HepG2 (cell line): ENCODE measurements around the gene TEAD3. TPM values are rescaled to one million over a fixed set of nuclear protein-coding genes. Genes with fewer than 3 reads are reported as not detected.

Experiments
- ATAC-seq: fragments of 200-7000 bp; cut with Tn5 transposase; 3 replicates; pipeline ENCODE4 v1.9.1; 2020; ENCODE audit warnings: mild to moderate bottlenecking, moderate library complexity
- BruUV-seq: library from RNA; stranded (reverse); fragments of 400-500 nt; replicated peaks from 2 replicates; lab custom pipeline; 2021; lab: Mats Ljungman, UMichigan
- CTCF ChIA-PET: fragments of 300-600 bp; formaldehyde crosslinking; extraction: SDS; loops from one replicate; lab custom pipeline; 2021; ENCODE audit warnings: low total read pairs, inconsistent platforms, low intra/inter-chr PET ratio; lab: Yijun Ruan, JAX
- POLR2A ChIA-PET: fragments of 350-600 bp; sonication (Branson Sonifier 250); formaldehyde crosslinking; loops from one replicate; lab custom pipeline; 2020; ENCODE audit warnings: antibody characterized with exemption, inconsistent platforms; lab: Yijun Ruan, JAX
- DNase-seq: peaks from one replicate; pipeline ENCODE4 v3.0.0-alpha.2; 2015; ENCODE audit warnings: low spot score
- FAIRE-seq: peaks from 3 replicates; lab custom pipeline; 2011; peaks lifted over from hg19 to GRCh38; lab: Jason Lieb, UNC
- H2AFZ ChIP-seq: one replicate; pipeline ENCODE4 v1.6.1; 2011; ENCODE audit warnings: low read length, inconsistent platforms
- H3K27ac ChIP-seq: fragments of 300-600 bp; 3 replicates; pipeline ENCODE4 v1.8.0; 2011; ENCODE audit warnings: mixed run types, mild to moderate bottlenecking, mixed read lengths, low read length, inconsistent platforms; ENCODE audit not compliant: insufficient read depth; ENCODE audit errors: extremely low read length
- H3K27me3 ChIP-seq, 2 experiments: fragments of 200-600 bp in 1 of 2; 2 replicates in 1 of 2; 3 replicates in 1 of 2; pipeline versions ENCODE4 v1.6.0 to v1.8.0; 2011; ENCODE audit warnings: low read length in 2 of 2, mild to moderate bottlenecking in 2 of 2, moderate library complexity in 2 of 2, inconsistent platforms in 1 of 2; ENCODE audit not compliant: insufficient read depth in 2 of 2, control insufficient read depth in 1 of 2
- H3K36me3 ChIP-seq, 2 experiments: fragments of 200-600 bp in 1 of 2; replicated peaks in 1 of 2; 2 replicates in 1 of 2; 3 replicates in 1 of 2; pipeline versions ENCODE4 v1.5.1 to v1.8.0; 2011; ENCODE audit warnings: low read length in 2 of 2, inconsistent platforms in 1 of 2; ENCODE audit not compliant: insufficient read depth in 2 of 2, control insufficient read depth in 1 of 2
- H3K4me1 ChIP-seq: 2 replicates; pipeline ENCODE4 v1.5.1; 2012; ENCODE audit warnings: low read length, inconsistent platforms; ENCODE audit not compliant: insufficient read depth
- H3K4me2 ChIP-seq: 2 replicates; pipeline ENCODE4 v1.6.0; 2011; ENCODE audit warnings: low read depth, low read length, inconsistent platforms
- H3K4me3 ChIP-seq, 3 experiments: fragments of 200-600 bp in 1 of 3; sonication (generic), shearing (Covaris generic) in 1 of 3; replicated peaks in 1 of 3; 2 replicates each; pipeline ENCODE4 v1.5.1; 2011 to 2016; ENCODE audit warnings: low read length in 3 of 3, inconsistent platforms in 2 of 3, low read depth in 2 of 3, mild to moderate bottlenecking in 2 of 3, control low read depth in 1 of 3, mixed read lengths in 1 of 3; ENCODE audit not compliant: insufficient read depth in 1 of 3
- H3K79me2 ChIP-seq: one replicate; pipeline ENCODE4 v1.6.1; 2011; ENCODE audit warnings: low read length, inconsistent platforms; ENCODE audit not compliant: insufficient read depth
- H3K9ac ChIP-seq: 2 replicates; pipeline ENCODE4 v1.6.0; 2011; ENCODE audit warnings: mild to moderate bottlenecking, low read depth, low read length, inconsistent platforms; ENCODE audit not compliant: insufficient read depth
- H3K9me3 ChIP-seq: 2 replicates; pipeline ENCODE4 v1.5.1; 2012; ENCODE audit warnings: mild to moderate bottlenecking, low read length
- H4K20me1 ChIP-seq: 2 replicates; pipeline ENCODE4 v1.6.0; 2011; ENCODE audit warnings: inconsistent platforms, mild to moderate bottlenecking, low read length, moderate library complexity; ENCODE audit not compliant: insufficient read depth
- GTF3A ChIP-seq: sonication (generic); formaldehyde crosslinking; conservative IDR thresholded peaks from 2 replicates; pipeline ENCODE4 v1.4.0; 2020; ENCODE audit warnings: mild to moderate bottlenecking, missing genetic modification reagents
- HDAC1 ChIP-seq: sonication (generic); formaldehyde crosslinking; IDR thresholded peaks from 2 replicates; pipeline ENCODE4 v1.5.1; 2020; ENCODE audit warnings: mild to moderate bottlenecking, missing genetic modification reagents
- KDM5B ChIP-seq: sonication (generic); formaldehyde crosslinking; IDR thresholded peaks from 2 replicates; pipeline ENCODE4 v1.4.0; 2020; ENCODE audit warnings: missing genetic modification reagents, mild to moderate bottlenecking, borderline replicate concordance
- WGBS: methylation state at CpG from one replicate; pipeline ENCODE4 v1.1.6; 2017; ENCODE audit warnings: low lambda C conversion rate; 5-methylcytosine and 5-hydroxymethylcytosine counted together
- in situ Hi-C: cut with HindIII; loops from 2 replicates; pipeline ENCODE4 v1.10.0; 2017; ENCODE audit warnings: low pct_unique_long_range_greater_than_20kb; ENCODE audit not compliant: extremely low pct_ligation_motif_present
- intact Hi-C: fragments of 100-400 bp; cut with micrococcal nuclease; formaldehyde crosslinking; loops from one replicate; pipeline ENCODE4 v1.10.0; 2022; ENCODE audit not compliant: unreplicated experiment
- polyA plus RNA-seq, 8 experiments: library from polyadenylated mRNA; depleted of rRNA in 3 of 8; stranded (reverse) in 7 of 8; unstranded in 1 of 8; fragments of >200 nt; fragmentation: Illumina TruSeq in 4 of 8; extraction: Trizol in 4 of 8; gene quantifications; 2 replicates each; pipeline versions ENCODE4 v1.2.1 to v1.2.3, GENCODE V29; 2011 to 2016; ENCODE audit warnings: low read depth in 4 of 8, missing spikeins in 1 of 8, mixed read lengths in 1 of 8; ENCODE audit not compliant: insufficient read depth in 1 of 8
- total RNA-seq, 5 experiments: library from RNA; depleted of rRNA; stranded (reverse); fragments of >200 nt; fragmentation: Illumina TruSeq; extraction: Trizol; gene quantifications; 2 replicates each; pipeline ENCODE4 v1.2.3, GENCODE V29; 2016; ENCODE audit warnings: low read depth in 1 of 5

TEAD3 gene
- total and polyA plus RNA-seq, 2 of the 13 experiments (the other 11 are each of a cell fraction or from before 2014, with no cell fraction given) = 15.1 to 16.5 TPM

- Histone ChIP-seq H4K20me1 (peaks cover 21% of the 10 kb centered on the region; the same call in 1 of the 2 replicates), H3K27ac (no peak overlapping the region), H3K9me3 (no peaks in the 10 kb centered on the region), H3K4me3 (no peak overlapping the region), H3K4me2 (no peak overlapping the region), H3K9ac (0 out of 2 replicates have a peak overlapping the region, but pooled peaks have one; percentile 1), H3K4me1 (0 out of 2 replicates have a peak, but pooled peaks cover under 1% of the 10 kb centered on the region), H3K79me2 (peaks cover 6% of the 10 kb centered on the region), H3K27me3 (no peaks in the 10 kb centered on the region), H3K36me3 (peaks cover 10 to 53% of the 10 kb centered on the region in 2 experiments), H2AFZ (no peak overlapping the region)
- peak; percentile 5; the same call in 2 of the 3 replicates for ATAC-seq
- no peak for FAIRE-seq
- BruUV-seq = no TSS peak
- TF ChIP-seq GTF3A (CRISPR knock-in tag) (no peak), KDM5B (CRISPR knock-in tag) (0 out of 2 replicates have a peak, but pooled peaks have one; percentile 15)
- CTCF ChIA-PET = no interaction called here
- DNase-seq = no peak
- WGBS = 96% methylated on average over 10 of the region's 11 CpGs
- intact Hi-C loops (no loop called here), in situ Hi-C loops (no loop called here)
- POLR2A ChIA-PET = interaction anchor here (0.8 kb wide), 1 partner anchor 12 kb away, joined by 5 read pairs; no protein-coding TSS in a partner anchor
These were observed 11.4 kb downstream of the TEAD3 start for GRCh38 chr6:35485402-35485877.

GRCh38 chr6:35484921-35485392, 11.9 kb downstream of the TEAD3 start:
- TF ChIP-seq HDAC1 (CRISPR knock-in tag) = no peak
- TF ChIP-seq, all 625 proteins: peak for 0
- no peak overlapping the region for H3K4me3 ChIP-seq
- no peak overlapping the region for H2AFZ ChIP-seq
- peaks cover 12 to 55% of the 10 kb centered on the region in 2 experiments for H3K36me3 ChIP-seq
- H3K27me3 ChIP-seq = no peaks in the 10 kb centered on the region
- in situ Hi-C loops = no loop called here
- peaks cover 21% of the 10 kb centered on the region; the same call in 1 of the 2 replicates for H4K20me1 ChIP-seq
- DNase-seq = no peak
- CTCF ChIA-PET = no interaction called here
- POLR2A ChIA-PET = no interaction called here
- FAIRE-seq = no peak
- intact Hi-C loops = no loop called here
- ATAC-seq = peak; percentile 10
- BruUV-seq = no TSS peak
- H3K27ac ChIP-seq = no peak overlapping the region
- no peak overlapping the region for H3K4me2 ChIP-seq
- H3K9ac ChIP-seq = no peak overlapping the region
- no peaks in the 10 kb centered on the region for H3K4me1 ChIP-seq
- peaks cover 3% of the 10 kb centered on the region for H3K79me2 ChIP-seq
- WGBS = 91% methylated on average over 6 of the region's 7 CpGs
- no peaks in the 10 kb centered on the region for H3K9me3 ChIP-seq
